CD14-positive monocyte (primary cell): ENCODE measurements around the gene LIF. TPM values are rescaled to one million over a fixed set of nuclear protein-coding genes. Genes with fewer than 3 reads are reported as not detected.

Source experiments
- DNase-seq, 3 donors: peaks; one replicate each; pipeline ENCODE4 v3.0.0-alpha.2; 2011 to 2022
- H2AFZ ChIP-seq: 2 replicates; pipeline ENCODE4 v1.6.0; 2012; ENCODE audit warnings: mild to moderate bottlenecking, low read depth, low read length, inconsistent platforms; ENCODE audit not compliant: insufficient read depth, poor library complexity, severe bottlenecking
- H3K27ac ChIP-seq, 2 donors: 1 replicate in 1 of 2; 2 replicates in 1 of 2; pipeline ENCODE4 v1.5.1; 2012 to 2013; ENCODE audit warnings: low read length in 2 of 2, control low read depth in 1 of 2, inconsistent platforms in 1 of 2, low read depth in 1 of 2, mild to moderate bottlenecking in 1 of 2
- H3K27me3 ChIP-seq, 2 donors: one replicate each; pipeline versions ENCODE4 v1.6.0 to v1.6.1; 2011 to 2013; ENCODE audit warnings: low read length in 2 of 2; ENCODE audit not compliant: control insufficient read depth in 2 of 2, insufficient read depth in 2 of 2
- H3K36me3 ChIP-seq, 2 donors: replicated peaks in 1 of 2; 1 replicate in 1 of 2; 2 replicates in 1 of 2; pipeline versions ENCODE4 v1.5.1 to v1.6.1; 2012 to 2013; ENCODE audit warnings: low read length in 2 of 2, control low read depth in 1 of 2, inconsistent platforms in 1 of 2, mild to moderate bottlenecking in 1 of 2; ENCODE audit not compliant: insufficient read depth in 2 of 2, control insufficient read depth in 1 of 2
- H3K4me1 ChIP-seq, 2 donors: 1 replicate in 1 of 2; 2 replicates in 1 of 2; pipeline versions ENCODE4 v1.5.1 to v1.6.1; 2012 to 2013; ENCODE audit warnings: low read length in 2 of 2, control low read depth in 1 of 2, inconsistent platforms in 1 of 2, mild to moderate bottlenecking in 1 of 2, moderate library complexity in 1 of 2; ENCODE audit not compliant: insufficient read depth in 2 of 2, control insufficient read depth in 1 of 2
- H3K4me2 ChIP-seq: replicated peaks from 2 replicates; pipeline ENCODE3; 2012; ENCODE audit warnings: low read length, moderate library complexity, mild to moderate bottlenecking; ENCODE audit not compliant: poor library complexity, severe bottlenecking; ENCODE audit errors: extremely low read depth
- H3K4me3 ChIP-seq, 3 experiments: fragments of 200-600 bp in 1 of 3; sonication (generic) in 1 of 3; replicated peaks in 1 of 3; 1 replicate in 2 of 3; 2 replicates in 1 of 3; pipeline ENCODE4 v1.5.1; 2011 to 2013; ENCODE audit warnings: low read length in 3 of 3, mild to moderate bottlenecking in 3 of 3, control low read depth in 2 of 3, low read depth in 2 of 3, inconsistent platforms in 1 of 3, moderate library complexity in 1 of 3
- H3K79me2 ChIP-seq: 2 replicates; pipeline ENCODE4 v1.6.0; 2012; ENCODE audit warnings: mild to moderate bottlenecking, control low read depth, inconsistent platforms, low read length, moderate library complexity; ENCODE audit not compliant: insufficient read depth
- H3K9ac ChIP-seq: 2 replicates; pipeline ENCODE4 v1.6.0; 2017; ENCODE audit warnings: low read length, mild to moderate bottlenecking; ENCODE audit not compliant: insufficient read depth, poor library complexity, severe bottlenecking
- H3K9me3 ChIP-seq, 2 donors: replicated peaks in 1 of 2; 1 replicate in 1 of 2; 2 replicates in 1 of 2; pipeline versions ENCODE4 v1.5.1 to v1.6.1; 2012 to 2013; ENCODE audit warnings: low read length in 2 of 2, control low read depth in 1 of 2; ENCODE audit not compliant: control insufficient read depth in 1 of 2, insufficient read depth in 1 of 2
- H4K20me1 ChIP-seq: 2 replicates; pipeline ENCODE4 v1.6.0; 2012; ENCODE audit warnings: mild to moderate bottlenecking, low read length, control low read depth, moderate library complexity; ENCODE audit not compliant: insufficient read depth
- H3K27ac Mint-ChIP-seq, 7 donors: one replicate each; pipeline ENCODE4 v1.8.0; 2020; ENCODE audit warnings: mild to moderate bottlenecking in 7 of 7, mixed read lengths in 7 of 7, moderate library complexity in 6 of 7, inconsistent platforms in 2 of 7
- H3K27me3 Mint-ChIP-seq, 3 donors: one replicate each; pipeline ENCODE4 v1.8.0; 2021 to 2022; ENCODE audit warnings: low read depth in 3 of 3, mild to moderate bottlenecking in 3 of 3, mixed read lengths in 3 of 3, moderate library complexity in 3 of 3, inconsistent platforms in 1 of 3
- H3K36me3 Mint-ChIP-seq, 2 donors: one replicate each; pipeline ENCODE4 v1.8.0; 2020; ENCODE audit warnings: mixed read lengths in 2 of 2, inconsistent platforms in 1 of 2, mild to moderate bottlenecking in 1 of 2
- H3K4me1 Mint-ChIP-seq: one replicate; pipeline ENCODE4 v1.8.0; 2020; ENCODE audit warnings: mild to moderate bottlenecking, mixed read lengths
- H3K4me3 Mint-ChIP-seq, 2 donors: one replicate each; pipeline ENCODE4 v1.8.0; 2020; ENCODE audit warnings: mild to moderate bottlenecking in 2 of 2, mixed read lengths in 2 of 2, moderate library complexity in 1 of 2
- H3K9me3 Mint-ChIP-seq, 7 donors: one replicate each; pipeline ENCODE4 v1.8.0; 2020 to 2022; ENCODE audit warnings: mixed read lengths in 7 of 7, mild to moderate bottlenecking in 6 of 7, moderate library complexity in 6 of 7, inconsistent platforms in 2 of 7
- WGBS: methylation state at CpG from one replicate; pipeline ENCODE4 v1.1.5; 2013; ENCODE audit warnings: missing lambda C conversion rate; ENCODE audit not compliant: insufficient coverage; 5-methylcytosine and 5-hydroxymethylcytosine counted together
- intact Hi-C, 2 donors: fragments of 100-400 bp; cut with micrococcal nuclease; formaldehyde crosslinking; loops; one replicate each; pipeline versions ENCODE4 v1.15.0 to v1.15.1; 2023
- polyA plus RNA-seq, 3 donors: library from polyadenylated mRNA; depleted of rRNA in 1 of 3; unstranded in 2 of 3; stranded (reverse) in 1 of 3; fragments of 300-500 nt in 2 of 3; fragments of >200 nt in 1 of 3; fragmentation: Illumina TruSeq in 2 of 3; gene quantifications; 1 replicate in 2 of 3; 2 replicates in 1 of 3; pipeline ENCODE4 v1.2.3, GENCODE V29; 2012 to 2021
- TF ChIP-seq, protein P1 (sequence below): fragments of 200-600 bp; IDR thresholded peaks from one replicate; pipeline ENCODE4 v1.8.0; 2022; ENCODE audit warnings: antibody characterized with exemption, mild to moderate bottlenecking

The LIF gene
- polyA plus RNA-seq, 3 donors: 7.0 TPM; not detected in 2

DNA sequence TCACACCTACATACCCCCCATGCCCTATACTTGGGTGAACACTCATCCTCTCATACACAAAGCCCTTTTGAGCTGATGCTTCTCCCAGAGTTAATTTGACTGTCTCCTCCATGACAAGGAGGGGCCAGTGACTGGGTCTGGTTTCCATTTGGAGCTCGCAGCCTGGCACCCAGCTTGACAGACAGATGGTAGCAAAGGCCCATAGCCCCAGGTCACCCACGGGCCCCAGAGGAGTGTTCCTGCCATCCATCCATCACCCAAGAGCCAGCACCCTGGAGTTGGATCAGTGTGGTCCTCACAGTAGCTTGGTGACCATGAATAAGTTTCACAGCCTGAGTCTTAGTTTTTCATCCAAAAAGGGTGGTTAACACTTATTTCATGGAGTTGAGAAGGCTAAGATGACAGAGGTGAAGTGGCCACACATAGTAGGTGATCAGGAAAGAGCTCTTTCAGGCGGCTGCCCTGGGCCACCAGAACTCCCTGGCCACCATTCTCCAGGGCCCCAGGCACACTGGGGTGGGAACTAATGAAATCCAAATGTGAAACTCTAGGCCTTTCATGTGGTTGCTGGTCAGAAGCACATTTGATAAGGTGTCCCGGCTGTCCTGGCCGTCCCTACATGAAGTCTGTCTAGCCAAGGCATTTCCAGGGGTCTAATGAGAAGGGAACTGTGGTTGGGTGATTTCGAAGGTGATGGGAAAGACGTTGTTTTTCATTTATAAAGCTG lies 42.4 kb downstream of the LIF start:
- H3K4me1 Mint-ChIP-seq: peaks cover 20% of the 10 kb centered on the region
- H3K27me3 Mint-ChIP-seq: peaks cover 3 to 5% (median 4%) of the 10 kb centered on the region in 3 donors
- WGBS: 93% methylated on average over 5 of the region's 7 CpGs
- Histone ChIP-seq H3K27me3 (no peaks in the 10 kb centered on the region), H2AFZ (no peak overlapping the region), H3K79me2 (no peaks in the 10 kb centered on the region), H4K20me1 (no peaks in the 10 kb centered on the region), H3K4me2 (no peak overlapping the region), H3K4me1 (peaks cover 6% of the 10 kb centered on the region in 2 donors), H3K27ac (no peak overlapping the region), H3K9me3 (no peaks in the 10 kb centered on the region), H3K4me3 (no peak overlapping the region), H3K9ac (no peak overlapping the region), H3K36me3 (no peaks in the 10 kb centered on the region)
- no peak for DNase-seq
- intact Hi-C loops: no loop called here
- H3K27ac Mint-ChIP-seq: peak overlapping the region in 6 of 7 donors; percentile 7 to 78 (median 36)
- peaks cover 0 to 2% (median 0%) of the 10 kb centered on the region in 7 donors for H3K9me3 Mint-ChIP-seq
- H3K4me3 Mint-ChIP-seq: no peak overlapping the region
- H3K36me3 Mint-ChIP-seq: no peaks in the 10 kb centered on the region
- TF ChIP-seq, protein P1, sequence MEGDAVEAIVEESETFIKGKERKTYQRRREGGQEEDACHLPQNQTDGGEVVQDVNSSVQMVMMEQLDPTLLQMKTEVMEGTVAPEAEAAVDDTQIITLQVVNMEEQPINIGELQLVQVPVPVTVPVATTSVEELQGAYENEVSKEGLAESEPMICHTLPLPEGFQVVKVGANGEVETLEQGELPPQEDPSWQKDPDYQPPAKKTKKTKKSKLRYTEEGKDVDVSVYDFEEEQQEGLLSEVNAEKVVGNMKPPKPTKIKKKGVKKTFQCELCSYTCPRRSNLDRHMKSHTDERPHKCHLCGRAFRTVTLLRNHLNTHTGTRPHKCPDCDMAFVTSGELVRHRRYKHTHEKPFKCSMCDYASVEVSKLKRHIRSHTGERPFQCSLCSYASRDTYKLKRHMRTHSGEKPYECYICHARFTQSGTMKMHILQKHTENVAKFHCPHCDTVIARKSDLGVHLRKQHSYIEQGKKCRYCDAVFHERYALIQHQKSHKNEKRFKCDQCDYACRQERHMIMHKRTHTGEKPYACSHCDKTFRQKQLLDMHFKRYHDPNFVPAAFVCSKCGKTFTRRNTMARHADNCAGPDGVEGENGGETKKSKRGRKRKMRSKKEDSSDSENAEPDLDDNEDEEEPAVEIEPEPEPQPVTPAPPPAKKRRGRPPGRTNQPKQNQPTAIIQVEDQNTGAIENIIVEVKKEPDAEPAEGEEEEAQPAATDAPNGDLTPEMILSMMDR: no peak

DNA sequence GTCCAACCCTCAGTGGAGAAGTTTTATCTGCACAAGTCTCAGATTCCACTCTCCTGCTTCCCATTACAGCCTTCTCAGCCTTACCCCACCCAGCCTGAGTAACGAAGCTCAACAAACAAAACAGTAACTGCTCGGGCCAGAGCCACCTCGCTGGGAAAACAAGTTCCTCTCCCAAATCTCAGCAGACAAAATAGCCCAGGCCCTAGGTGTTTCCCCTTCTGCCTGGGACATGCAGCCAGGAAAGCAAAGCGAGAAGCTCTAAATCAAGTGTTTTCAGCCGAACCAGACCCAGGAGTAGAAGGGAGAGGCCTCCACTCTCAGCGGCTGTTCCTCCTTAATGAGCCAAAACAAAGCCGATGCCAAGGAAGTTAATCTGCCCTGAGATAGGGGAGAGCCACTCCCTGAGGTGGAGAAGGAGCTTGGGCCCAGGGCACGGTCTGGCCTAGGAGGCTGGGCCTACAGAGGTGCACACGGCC lies 44.0 kb downstream of the LIF start:
- Mint-ChIP-seq H3K27ac (peak overlapping the region in 5 of 7 donors; percentile 3 to 70 (median 63)), H3K4me1 (peaks cover 12% of the 10 kb centered on the region), H3K36me3 (no peaks in the 10 kb centered on the region), H3K4me3 (no peak overlapping the region), H3K9me3 (no peaks in the 10 kb centered on the region), H3K27me3 (peaks cover 3 to 5% (median 4%) of the 10 kb centered on the region in 3 donors)
- H3K27me3 ChIP-seq: no peaks in the 10 kb centered on the region
- H2AFZ ChIP-seq: no peak overlapping the region
- DNase-seq: no peak
- peaks cover 0 to 6% of the 10 kb centered on the region in 2 donors for H3K4me1 ChIP-seq
- intact Hi-C loops: no loop called here
- TF ChIP-seq, protein P1: no peak
- H3K9ac ChIP-seq: no peak overlapping the region
- no peaks in the 10 kb centered on the region for H3K9me3 ChIP-seq
- no peaks in the 10 kb centered on the region for H3K79me2 ChIP-seq
- H3K36me3 ChIP-seq: no peaks in the 10 kb centered on the region
- 77% methylated on average over 5 of the region's 9 CpGs for WGBS
- H3K4me2 ChIP-seq: no peak overlapping the region
- no peaks in the 10 kb centered on the region for H4K20me1 ChIP-seq
- H3K27ac ChIP-seq: no peak overlapping the region
- no peak overlapping the region for H3K4me3 ChIP-seq
